ENCODE data around the gene RHOH.
A peak's percentile ranks its signal among the peaks of the same experiment; 100 is the strongest.

Gene RHOH

GRCh38 chr4:40238008-40238699 is 41.3 kb downstream of the RHOH start:
- DNase-seq (ENCODE audit: low read depth): no peak

GRCh38 chr4:40238700-40239548 is 42.1 kb downstream of the RHOH start:
- DNase-seq (ENCODE audit: low read depth): peak; percentile 66

GRCh38 chr4:40240040-40240653 is 43.3 kb downstream of the RHOH start:
- DNase-seq (ENCODE audit: low read depth): no peak

GRCh38 chr4:40241026-40241425 is 44.2 kb downstream of the RHOH start:
- no peak for DNase-seq (ENCODE audit: low read depth)

GRCh38 chr4:40241941-40242340 is 45.1 kb downstream of the RHOH start:
- no peak for DNase-seq (ENCODE audit: low read depth)

- no peak for DNase-seq (ENCODE audit: low read depth)
Measured at GRCh38 chr4:40243386-40243948, 46.6 kb downstream of the RHOH start.

- no peak for DNase-seq (ENCODE audit: low read depth)
Measured at GRCh38 chr4:40244606-40245005, 47.8 kb downstream of the RHOH start.

- DNase-seq (ENCODE audit: low read depth): no peak
Measured at GRCh38 chr4:40245550-40245949, 48.7 kb downstream of the RHOH start.

GRCh38 chr4:40246011-40246900 is 49.4 kb downstream of the RHOH start:
- no peak for DNase-seq (ENCODE audit: low read depth)

GRCh38 chr4:40246938-40247337 is 50.1 kb downstream of the RHOH start:
- DNase-seq (ENCODE audit: low read depth): no peak

- DNase-seq (ENCODE audit: low read depth): no peak
Measured at GRCh38 chr4:40247350-40247749, 50.5 kb downstream of the RHOH start.

- no peak for DNase-seq (ENCODE audit: low read depth)
Measured at GRCh38 chr4:40251366-40251765, 54.5 kb downstream of the RHOH start.

GRCh38 chr4:40253906-40254305 is 57.1 kb downstream of the RHOH start:
- DNase-seq (ENCODE audit: low read depth): no peak

GRCh38 chr4:40254608-40255392 is 58.0 kb downstream of the RHOH start:
- no peak for DNase-seq (ENCODE audit: low read depth)

GRCh38 chr4:40255393-40256281 is 58.8 kb downstream of the RHOH start:
- no peak for DNase-seq (ENCODE audit: low read depth)

- DNase-seq (ENCODE audit: low read depth): no peak
Measured at GRCh38 chr4:40256329-40256728, 59.5 kb downstream of the RHOH start.

GRCh38 chr4:40256817-40257216 is 60.0 kb downstream of the RHOH start:
- no peak for DNase-seq (ENCODE audit: low read depth)

GRCh38 chr4:40258627-40259026 is 61.8 kb downstream of the RHOH start:
- DNase-seq (ENCODE audit: low read depth): no peak

- no peak for DNase-seq (ENCODE audit: low read depth)
Measured at GRCh38 chr4:40261231-40262076, 64.6 kb downstream of the RHOH start.

Data from activated T-helper 9 cell treated with anti-CD3 and anti-CD28 coated beads, Interleukin-2, amount 50 U/mL, for 16 hours (primary cell).